Liver (tissue), 3 donors: ENCODE measurements around the gene SMARCC2.

ENCODE experiments used
- CTCF ChIP-seq: fragments of 150-350 bp; IDR thresholded peaks from 2 replicates; pipeline ENCODE4 v1.5.1; 2017; ENCODE audit warnings: improper control_type of control experiment, low read depth, low read length; ENCODE audit not compliant: missing input control
- EGR1 ChIP-seq, 2 donors: IDR thresholded peaks; 2 replicates each; pipeline ENCODE4 v1.6.1; 2016 to 2018; ENCODE audit warnings: antibody characterized with exemption in 2 of 2, low read depth in 2 of 2
- FOXA1 ChIP-seq: IDR thresholded peaks from 2 replicates; pipeline ENCODE4 v1.6.1; 2016; ENCODE audit warnings: antibody characterized with exemption
- GABPA ChIP-seq, 2 donors: IDR thresholded peaks in 1 of 2; conservative IDR thresholded peaks in 1 of 2; 2 replicates each; pipeline ENCODE4 v1.6.1; 2016; ENCODE audit warnings: antibody characterized with exemption in 2 of 2, mild to moderate bottlenecking in 1 of 2, moderate library complexity in 1 of 2
- HNF4A ChIP-seq, 2 donors: conservative IDR thresholded peaks; 2 replicates each; pipeline ENCODE4 v1.6.1; 2016; ENCODE audit warnings: antibody characterized with exemption in 2 of 2, mild to moderate bottlenecking in 2 of 2
- HNF4G ChIP-seq: IDR thresholded peaks from 2 replicates; pipeline ENCODE4 v1.6.1; 2016; ENCODE audit warnings: antibody characterized with exemption
- MAX ChIP-seq: IDR thresholded peaks from 2 replicates; pipeline ENCODE4 v1.6.1; 2016; ENCODE audit warnings: antibody characterized with exemption
- RAD21 ChIP-seq, 2 donors: IDR thresholded peaks; 2 replicates each; pipeline ENCODE4 v1.6.1; 2016; ENCODE audit warnings: antibody characterized with exemption in 2 of 2, mild to moderate bottlenecking in 2 of 2
- REST ChIP-seq: IDR thresholded peaks from 2 replicates; pipeline ENCODE4 v1.6.1; 2016; ENCODE audit warnings: antibody characterized with exemption, mild to moderate bottlenecking
- SP1 ChIP-seq: IDR thresholded peaks from 2 replicates; pipeline ENCODE4 v1.6.1; 2018; ENCODE audit warnings: antibody characterized with exemption, mild to moderate bottlenecking
- TAF1 ChIP-seq: conservative IDR thresholded peaks from 2 replicates; pipeline ENCODE4 v1.6.1; 2016; ENCODE audit warnings: antibody characterized with exemption, mild to moderate bottlenecking
- YY1 ChIP-seq: IDR thresholded peaks from 2 replicates; pipeline ENCODE4 v1.6.1; 2016; ENCODE audit warnings: antibody characterized with exemption, mild to moderate bottlenecking
- ZBTB33 ChIP-seq: IDR thresholded peaks from 2 replicates; pipeline ENCODE4 v1.6.1; 2016; ENCODE audit warnings: antibody characterized with exemption
- donor health status: healthy.
- donor health status: healthy.

- TF ChIP-seq CTCF: no peak
- TF ChIP-seq EGR1 (IDR thresholded peaks at IDR 0.05; ENCODE audit: low read depth in 2 of 2): no peak
- TF ChIP-seq YY1: no peak
- no peak for TF ChIP-seq MAX
- no peak for TF ChIP-seq HNF4G
- TF ChIP-seq ZBTB33: no peak
- no peak for TF ChIP-seq REST
- TF ChIP-seq FOXA1: no peak
- TF ChIP-seq RAD21 (IDR thresholded peaks at IDR 0.05): no peak
- no peak for TF ChIP-seq TAF1
- TF ChIP-seq GABPA (IDR thresholded peaks at IDR 0.05 in 1 of 2, conservative IDR thresholded peaks at IDR 0.05 in 1 of 2): no peak
- no peak for TF ChIP-seq SP1
- TF ChIP-seq HNF4A (conservative IDR thresholded peaks at IDR 0.05): no peak
Observed at GRCh38 chr12:56219840-56220239, 30.6 kb upstream of the SMARCC2 start.
